ENCODE measurements around the gene DMRT2. TPM values are rescaled to one million over a fixed set of nuclear protein-coding genes. Genes with fewer than 3 reads are reported as not detected.

DMRT2 gene
- total RNA-seq, 1 donor from 2014 or later: 7.2 TPM

DNA sequence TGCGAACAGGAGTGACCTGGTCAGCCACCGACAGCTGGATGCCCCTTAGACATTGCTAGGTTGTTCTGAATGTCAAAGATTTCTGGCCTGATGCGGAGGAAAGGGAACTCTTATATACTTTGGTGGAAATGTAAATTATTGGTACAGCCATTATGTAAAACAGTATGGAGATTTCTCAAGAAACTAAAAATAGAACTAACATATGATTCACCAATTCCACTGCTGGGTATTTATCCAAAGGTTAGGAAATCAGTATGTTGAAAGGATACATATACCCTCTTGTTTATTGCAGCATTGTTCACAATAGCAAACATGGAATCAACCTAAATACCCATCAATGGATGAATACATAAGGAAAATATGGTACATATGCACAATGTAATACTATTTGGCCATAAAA is 41.9 kb upstream of the DMRT2 start:
- Histone ChIP-seq H3K4me1 (no peaks in the 10 kb centered on the region), H3K27ac (no peak overlapping the region), H3K4me3 (no peak overlapping the region), H3K9me3 (no peaks in the 10 kb centered on the region), H3K36me3 (no peaks in the 10 kb centered on the region), H3K27me3 (no peaks in the 10 kb centered on the region)
- no peak for DNase-seq (ENCODE audit: low spot score in 2 of 2)
- intact Hi-C loops (cut with DNase I): loop anchor here (2.0 to 5.0 kb wide), 3 partner anchors 111 to 621 kb away; no protein-coding TSS in a partner anchor
- TF ChIP-seq, protein P1, sequence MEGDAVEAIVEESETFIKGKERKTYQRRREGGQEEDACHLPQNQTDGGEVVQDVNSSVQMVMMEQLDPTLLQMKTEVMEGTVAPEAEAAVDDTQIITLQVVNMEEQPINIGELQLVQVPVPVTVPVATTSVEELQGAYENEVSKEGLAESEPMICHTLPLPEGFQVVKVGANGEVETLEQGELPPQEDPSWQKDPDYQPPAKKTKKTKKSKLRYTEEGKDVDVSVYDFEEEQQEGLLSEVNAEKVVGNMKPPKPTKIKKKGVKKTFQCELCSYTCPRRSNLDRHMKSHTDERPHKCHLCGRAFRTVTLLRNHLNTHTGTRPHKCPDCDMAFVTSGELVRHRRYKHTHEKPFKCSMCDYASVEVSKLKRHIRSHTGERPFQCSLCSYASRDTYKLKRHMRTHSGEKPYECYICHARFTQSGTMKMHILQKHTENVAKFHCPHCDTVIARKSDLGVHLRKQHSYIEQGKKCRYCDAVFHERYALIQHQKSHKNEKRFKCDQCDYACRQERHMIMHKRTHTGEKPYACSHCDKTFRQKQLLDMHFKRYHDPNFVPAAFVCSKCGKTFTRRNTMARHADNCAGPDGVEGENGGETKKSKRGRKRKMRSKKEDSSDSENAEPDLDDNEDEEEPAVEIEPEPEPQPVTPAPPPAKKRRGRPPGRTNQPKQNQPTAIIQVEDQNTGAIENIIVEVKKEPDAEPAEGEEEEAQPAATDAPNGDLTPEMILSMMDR (IDR thresholded peaks at IDR 0.05): no peak

DNA sequence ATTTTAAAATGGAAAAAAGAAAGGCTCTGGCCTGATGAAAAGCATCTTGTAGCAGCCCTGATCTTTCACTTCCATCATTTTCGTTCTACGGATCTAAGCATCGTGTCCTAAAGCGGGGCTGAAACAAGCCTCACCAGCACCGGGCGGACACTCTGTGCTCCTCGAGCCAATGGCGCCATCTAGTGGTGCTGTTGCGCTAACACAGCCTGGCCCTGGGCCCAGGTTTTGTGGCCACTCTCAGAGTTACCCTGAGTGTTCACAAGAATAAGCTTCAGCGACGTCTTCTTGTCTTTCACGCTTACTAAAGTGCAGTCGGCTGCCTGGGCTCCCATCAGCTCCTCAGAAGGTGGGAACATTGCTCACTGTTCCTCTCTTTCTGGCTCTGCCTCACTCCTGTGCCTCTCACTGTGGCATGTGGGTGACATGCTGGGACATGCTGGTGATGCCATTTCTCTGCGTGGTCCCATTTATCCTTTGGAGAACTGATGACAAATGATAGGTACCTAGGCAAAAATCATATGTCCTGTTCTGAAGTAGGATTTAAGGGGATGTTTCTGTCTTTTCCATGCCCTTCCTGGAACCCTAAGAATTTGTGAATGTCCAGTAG is 41.0 kb upstream of the DMRT2 start:
- H3K36me3 ChIP-seq: no peaks in the 10 kb centered on the region
- H3K4me1 ChIP-seq: no peaks in the 10 kb centered on the region
- peak; percentile 12 to 87 for DNase-seq (ENCODE audit: low spot score in 2 of 2)
- H3K4me3 ChIP-seq: no peak overlapping the region
- intact Hi-C loops (cut with DNase I): loop anchor here (2.0 to 5.0 kb wide), 3 partner anchors 112 to 622 kb away; no protein-coding TSS in a partner anchor
- H3K9me3 ChIP-seq: no peaks in the 10 kb centered on the region
- no peaks in the 10 kb centered on the region for H3K27me3 ChIP-seq
- H3K27ac ChIP-seq: no peak overlapping the region
- TF ChIP-seq, protein P1 (IDR thresholded peaks at IDR 0.05): peak; percentile 79 to 95 (median 90)

DNA sequence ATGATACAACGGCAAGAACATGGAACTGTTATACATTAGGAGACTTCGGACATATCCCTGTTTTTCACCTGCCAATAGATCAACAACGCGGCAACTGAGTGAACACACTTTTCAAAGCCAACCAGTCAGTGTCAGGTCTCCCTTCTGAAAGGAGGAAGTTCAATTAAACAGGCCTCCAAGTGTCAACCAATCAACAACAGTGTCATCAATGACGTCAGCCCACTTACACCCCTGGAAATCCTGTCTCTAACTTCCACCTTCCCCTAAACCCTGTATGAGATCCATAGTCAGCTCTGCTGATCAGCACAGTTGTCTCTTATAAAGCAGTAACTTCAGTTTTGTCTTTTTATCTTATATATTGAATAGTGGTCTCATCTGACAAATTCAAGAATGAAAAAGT is 37.1 kb upstream of the DMRT2 start:
- DNase-seq (ENCODE audit: low spot score in 2 of 2): no peak
- Histone ChIP-seq H3K27me3 (no peaks in the 10 kb centered on the region), H3K4me3 (no peak overlapping the region), H3K9me3 (no peaks in the 10 kb centered on the region), H3K27ac (no peak overlapping the region), H3K36me3 (no peaks in the 10 kb centered on the region), H3K4me1 (no peaks in the 10 kb centered on the region)
- intact Hi-C loops (cut with DNase I): no loop called here
- TF ChIP-seq, protein P1 (IDR thresholded peaks at IDR 0.05): no peak

DNA sequence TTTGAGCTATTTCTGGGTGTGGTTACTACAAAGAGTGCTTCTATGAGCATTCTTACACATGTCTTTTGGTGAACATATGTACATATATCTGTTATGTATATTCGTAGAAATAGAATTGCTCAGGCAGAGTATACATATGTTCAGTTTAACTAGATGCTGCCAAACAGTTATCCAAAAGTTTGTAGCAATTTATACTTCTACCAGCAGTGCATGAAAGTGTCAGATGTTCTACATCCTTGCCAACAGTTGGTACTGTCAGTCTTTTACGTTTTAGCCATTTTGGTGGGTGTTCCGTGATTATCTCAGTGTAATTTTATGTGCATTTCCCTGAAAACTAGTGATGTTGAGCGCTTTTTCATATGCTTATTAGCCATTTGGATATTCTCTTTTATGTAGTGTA is 35.9 kb upstream of the DMRT2 start:
- H3K27ac ChIP-seq: no peak overlapping the region
- H3K4me3 ChIP-seq: no peak overlapping the region
- TF ChIP-seq, protein P1 (IDR thresholded peaks at IDR 0.05): no peak
- H3K36me3 ChIP-seq: no peaks in the 10 kb centered on the region
- intact Hi-C loops (cut with DNase I): no loop called here
- H3K9me3 ChIP-seq: no peaks in the 10 kb centered on the region
- H3K27me3 ChIP-seq: no peaks in the 10 kb centered on the region
- no peaks in the 10 kb centered on the region for H3K4me1 ChIP-seq
- no peak for DNase-seq (ENCODE audit: low spot score in 2 of 2)

DNA sequence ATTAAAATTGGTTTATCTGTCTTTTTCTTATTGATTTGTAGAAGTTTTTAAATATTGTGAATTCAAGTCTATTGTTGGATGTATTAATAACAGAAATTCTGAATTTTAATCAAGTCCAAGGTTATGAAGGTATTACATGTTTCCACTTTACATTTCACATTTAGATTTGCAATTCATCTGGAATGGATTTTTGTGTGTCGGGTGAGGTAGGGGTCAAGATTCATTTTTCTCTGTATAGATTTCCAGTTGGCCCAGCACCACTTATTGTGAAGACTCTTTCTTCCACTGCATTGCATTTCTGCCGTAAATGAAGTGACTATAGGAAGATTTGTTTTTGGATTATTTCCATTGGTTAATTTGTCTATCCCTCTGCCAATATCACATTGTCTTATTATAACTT is 35.5 kb upstream of the DMRT2 start:
- TF ChIP-seq, protein P1 (IDR thresholded peaks at IDR 0.05): no peak
- H3K4me3 ChIP-seq: no peak overlapping the region
- H3K4me1 ChIP-seq: no peaks in the 10 kb centered on the region
- H3K9me3 ChIP-seq: no peaks in the 10 kb centered on the region
- no peak overlapping the region for H3K27ac ChIP-seq
- no peaks in the 10 kb centered on the region for H3K36me3 ChIP-seq
- intact Hi-C loops (cut with DNase I): no loop called here
- H3K27me3 ChIP-seq: no peaks in the 10 kb centered on the region
- no peak for DNase-seq (ENCODE audit: low spot score in 2 of 2)

DNA sequence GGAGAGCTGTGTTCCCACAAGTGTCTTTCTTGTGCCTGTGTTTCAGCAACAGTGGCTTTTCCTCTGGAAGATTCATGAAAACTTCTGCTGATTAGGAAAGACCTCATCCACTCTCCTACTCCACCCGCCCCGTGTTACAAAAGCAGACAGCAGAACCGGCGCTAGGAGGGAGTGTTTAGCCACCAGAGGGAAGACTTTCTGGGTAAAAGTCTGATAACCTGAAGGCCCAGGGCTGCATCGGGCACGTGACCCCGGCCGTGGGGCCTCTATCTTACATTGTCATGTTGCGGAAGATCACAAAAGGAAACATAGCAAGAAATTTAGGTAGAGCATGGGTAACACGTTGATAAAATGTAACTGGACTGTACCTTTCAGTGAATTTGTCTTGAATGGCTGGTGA is 32.0 kb upstream of the DMRT2 start:
- intact Hi-C loops (cut with DNase I): no loop called here
- TF ChIP-seq, protein P1 (IDR thresholded peaks at IDR 0.05): no peak
- H3K27me3 ChIP-seq: no peaks in the 10 kb centered on the region
- no peaks in the 10 kb centered on the region for H3K36me3 ChIP-seq
- no peaks in the 10 kb centered on the region for H3K4me1 ChIP-seq
- no peak overlapping the region for H3K27ac ChIP-seq
- H3K9me3 ChIP-seq: no peaks in the 10 kb centered on the region
- DNase-seq (ENCODE audit: low spot score in 2 of 2): no peak
- no peak overlapping the region for H3K4me3 ChIP-seq

All from ascending aorta (tissue), 2 donors.